H1 (cell line): ENCODE measurements around the gene PTPN13. TPM values are rescaled to one million over a fixed set of nuclear protein-coding genes. Genes with fewer than 3 reads are reported as not detected.

Source experiments
- CTCF ChIA-PET: fragments of 300-600 bp; sonication (Branson Sonifier 250); formaldehyde crosslinking; loops from one replicate; lab custom pipeline; 2021; ENCODE audit not compliant: partially characterized antibody; lab: Charles Lee
- POLR2A ChIA-PET: fragments of 300-600 bp; sonication (Branson Sonifier 250); formaldehyde crosslinking; loops from one replicate; lab custom pipeline; 2021; ENCODE audit warnings: inconsistent platforms; ENCODE audit not compliant: partially characterized antibody; lab: Charles Lee
- DNase-seq, 2 experiments: peaks; one replicate each; pipeline versions ENCODE4 v3.0.0 to v3.0.0-alpha.2; 2010 to 2022; ENCODE audit warnings: low spot score in 2 of 2, low read depth in 1 of 2, mixed read lengths in 1 of 2
- FAIRE-seq: peaks from 2 replicates; lab custom pipeline; 2011; peaks lifted over from hg19 to GRCh38; lab: Jason Lieb, UNC
- H2AFZ ChIP-seq: 2 replicates; pipeline ENCODE4 v1.8.1; 2012; ENCODE audit warnings: low read length, inconsistent platforms
- H2AK5ac ChIP-seq: 2 replicates; pipeline ENCODE4 v1.6.1; 2013; ENCODE audit warnings: low read depth, low read length
- H2BK120ac ChIP-seq: replicated peaks from 2 replicates; pipeline ENCODE3; 2013; ENCODE audit warnings: low read depth, low read length, inconsistent platforms
- H2BK12ac ChIP-seq: 2 replicates; pipeline ENCODE4 v1.6.1; 2013; ENCODE audit warnings: low read depth, low read length
- H2BK15ac ChIP-seq: 2 replicates; pipeline ENCODE4 v1.6.1; 2013; ENCODE audit warnings: low read length
- H2BK20ac ChIP-seq: 2 replicates; pipeline ENCODE4 v1.6.1; 2013; ENCODE audit warnings: low read length
- H2BK5ac ChIP-seq: 2 replicates; pipeline ENCODE4 v1.6.1; 2013; ENCODE audit warnings: low read depth, low read length
- H3K14ac ChIP-seq: 2 replicates; pipeline ENCODE4 v1.6.1; 2013; ENCODE audit warnings: inconsistent platforms; ENCODE audit not compliant: insufficient read length
- H3K18ac ChIP-seq: 2 replicates; pipeline ENCODE4 v1.6.1; 2013; ENCODE audit warnings: low read length; ENCODE audit errors: extremely low read depth
- H3K23ac ChIP-seq: 2 replicates; pipeline ENCODE4 v1.6.1; 2013; ENCODE audit warnings: inconsistent platforms; ENCODE audit not compliant: insufficient read length
- H3K23me2 ChIP-seq: 2 replicates; pipeline ENCODE4 v1.6.1; 2013; ENCODE audit warnings: low read depth, low read length
- H3K27ac ChIP-seq: 2 replicates; pipeline ENCODE4 v1.6.1; 2011; ENCODE audit warnings: low read depth, low read length, inconsistent platforms
- H3K27me3 ChIP-seq, 4 experiments: replicated peaks in 1 of 4; 1 replicate in 1 of 4; 2 replicates in 3 of 4; pipeline versions ENCODE4 v1.6.1 to v1.8.1; 2011 to 2013; ENCODE audit warnings: low read length in 3 of 4, mild to moderate bottlenecking in 3 of 4, inconsistent platforms in 2 of 4, mixed read lengths in 2 of 4, moderate library complexity in 1 of 4; ENCODE audit not compliant: control insufficient read depth in 3 of 4, insufficient read depth in 3 of 4; ENCODE audit errors: extremely low read depth in 1 of 4
- H3K36me3 ChIP-seq, 4 experiments: 2 replicates each; pipeline versions ENCODE4 v1.6.1 to v1.8.1; 2011 to 2013; ENCODE audit warnings: mild to moderate bottlenecking in 4 of 4, low read length in 3 of 4, moderate library complexity in 2 of 4, control low read depth in 1 of 4, inconsistent platforms in 1 of 4; ENCODE audit not compliant: insufficient read depth in 4 of 4, control insufficient read depth in 2 of 4
- H3K4ac ChIP-seq: replicated peaks from 2 replicates; pipeline ENCODE3; 2013; ENCODE audit warnings: low read length, low read depth, mixed read lengths, inconsistent platforms; ENCODE audit not compliant: insufficient read length
- H3K4me1 ChIP-seq, 4 experiments: replicated peaks in 1 of 4; 1 replicate in 1 of 4; 2 replicates in 3 of 4; pipeline versions ENCODE4 v1.6.1 to v1.8.1; 2011 to 2013; ENCODE audit warnings: low read length in 3 of 4, inconsistent platforms in 2 of 4, mixed read lengths in 1 of 4; ENCODE audit not compliant: insufficient read depth in 4 of 4, control insufficient read depth in 3 of 4
- H3K4me2 ChIP-seq, 2 experiments: 2 replicates each; pipeline versions ENCODE4 v1.6.1 to v1.8.1; 2011 to 2013; ENCODE audit warnings: low read depth in 2 of 2, low read length in 2 of 2, control low read depth in 1 of 2, inconsistent platforms in 1 of 2, mild to moderate bottlenecking in 1 of 2; ENCODE audit not compliant: insufficient read depth in 1 of 2
- H3K4me3 ChIP-seq, 4 experiments: fragments of 200-600, 300-600 bp in 1 of 4; sonication (generic), shearing (Covaris generic), sonication (Bioruptor Twin) in 1 of 4; 2 replicates each; pipeline versions ENCODE4 v1.5.1 to v1.8.1; 2011 to 2016; ENCODE audit warnings: low read length in 4 of 4, low read depth in 3 of 4, control low read depth in 2 of 4, inconsistent platforms in 2 of 4, mild to moderate bottlenecking in 2 of 4, mixed read lengths in 1 of 4, moderate library complexity in 1 of 4; ENCODE audit not compliant: insufficient read depth in 2 of 4; ENCODE audit errors: extremely low read depth in 1 of 4
- H3K56ac ChIP-seq: replicated peaks from 2 replicates; pipeline ENCODE3; 2013; ENCODE audit warnings: low read depth, mild to moderate bottlenecking, mixed read lengths, low read length, inconsistent platforms; ENCODE audit not compliant: insufficient read length
- H3K79me1 ChIP-seq: 2 replicates; pipeline ENCODE4 v1.6.1; 2013; ENCODE audit warnings: low read depth, low read length, control low read depth
- H3K79me2 ChIP-seq, 2 experiments: 2 replicates each; pipeline versions ENCODE4 v1.6.1 to v1.8.1; 2012 to 2013; ENCODE audit warnings: low read length in 2 of 2, mild to moderate bottlenecking in 2 of 2, inconsistent platforms in 1 of 2; ENCODE audit not compliant: insufficient read depth in 2 of 2, control insufficient read depth in 1 of 2
- H3K9ac ChIP-seq, 4 experiments: replicated peaks in 1 of 4; 1 replicate in 1 of 4; 2 replicates in 3 of 4; pipeline versions ENCODE4 v1.6.1 to v1.8.1; 2011 to 2013; ENCODE audit warnings: low read depth in 3 of 4, low read length in 3 of 4, control low read depth in 2 of 4, mild to moderate bottlenecking in 2 of 4, moderate library complexity in 2 of 4, inconsistent platforms in 1 of 4; ENCODE audit errors: extremely low read depth in 1 of 4
- H3K9me3 ChIP-seq, 2 experiments: 2 replicates each; pipeline versions ENCODE4 v1.6.1 to v1.8.1; 2012 to 2013; ENCODE audit warnings: mild to moderate bottlenecking in 2 of 2, moderate library complexity in 2 of 2, control low read depth in 1 of 2, inconsistent platforms in 1 of 2, low read depth in 1 of 2, low read length in 1 of 2, mixed read lengths in 1 of 2; ENCODE audit not compliant: insufficient read depth in 2 of 2
- H4K20me1 ChIP-seq, 2 experiments: replicated peaks in 1 of 2; 2 replicates each; pipeline versions ENCODE3 to v1.8.1; 2011 to 2013; ENCODE audit warnings: inconsistent platforms in 2 of 2, low read length in 2 of 2, mild to moderate bottlenecking in 1 of 2; ENCODE audit not compliant: insufficient read depth in 2 of 2, control insufficient read depth in 1 of 2
- H4K5ac ChIP-seq: 2 replicates; pipeline ENCODE4 v1.6.1; 2013; ENCODE audit warnings: low read length, low read depth, mixed read lengths, inconsistent platforms; ENCODE audit not compliant: insufficient read length
- H4K8ac ChIP-seq: 2 replicates; pipeline ENCODE4 v1.8.0; 2013; ENCODE audit warnings: mild to moderate bottlenecking, moderate library complexity, low read length, inconsistent platforms; ENCODE audit not compliant: insufficient read depth; ENCODE audit errors: extremely low read depth
- H4K91ac ChIP-seq: replicated peaks from 2 replicates; pipeline ENCODE3; 2013; ENCODE audit warnings: low read length, mixed read lengths, inconsistent platforms; ENCODE audit not compliant: insufficient read length
- HDAC2 ChIP-seq, 2 experiments: fragments of 300-600 bp in 1 of 2; sonication (generic) in 1 of 2; IDR thresholded peaks; 2 replicates each; pipeline ENCODE4 v1.6.1; 2011 to 2012; ENCODE audit warnings: low read depth in 2 of 2, low read length in 2 of 2, mild to moderate bottlenecking in 2 of 2, moderate library complexity in 2 of 2, borderline replicate concordance in 1 of 2, inconsistent platforms in 1 of 2
- POLR2A ChIP-seq, 2 experiments: IDR thresholded peaks; 1 replicate in 1 of 2; 2 replicates in 1 of 2; pipeline ENCODE4 v1.6.1; 2011; ENCODE audit warnings: low read depth in 2 of 2, low read length in 2 of 2, mild to moderate bottlenecking in 2 of 2; ENCODE audit errors: control extremely low read depth in 1 of 2
- SAP30 ChIP-seq: fragments of 300-600 bp; sonication (generic); IDR thresholded peaks from 2 replicates; pipeline ENCODE4 v1.7.1; 2012; ENCODE audit warnings: low read length, moderate library complexity, mild to moderate bottlenecking, inconsistent platforms; ENCODE audit not compliant: insufficient read depth, insufficient replicate concordance
- WGBS, 2 experiments: shearing (Covaris generic) in 1 of 2; methylation state at CpG; one replicate each; pipeline versions ENCODE4 v1.1.6 to v1.1.7; 2013 to 2015; ENCODE audit warnings: low lambda C conversion rate in 2 of 2, mixed read lengths in 2 of 2, inconsistent platforms in 1 of 2, low coverage in 1 of 2, missing lambda C conversion rate in 1 of 2; ENCODE audit not compliant: insufficient replicate concordance in 2 of 2, insufficient coverage in 1 of 2, insufficient read length in 1 of 2; ENCODE audit errors: extremely low coverage in 1 of 2, missing lambda C conversion rate in 1 of 2; 5-methylcytosine and 5-hydroxymethylcytosine counted together
- polyA plus RNA-seq, 7 experiments: library from polyadenylated mRNA; depleted of rRNA in 3 of 7; stranded (reverse) in 5 of 7; unstranded in 2 of 7; fragments of >200 nt in 5 of 7; fragments of 200-250 nt in 2 of 7; gene quantifications; 1 replicate in 5 of 7; 2 replicates in 1 of 7; 4 replicates in 1 of 7; pipeline versions ENCODE4 v1.2.1 to v1.2.3, GENCODE V29; 2011 to 2013; ENCODE audit warnings: missing spikeins in 2 of 7, mixed read lengths in 2 of 7
- total RNA-seq: library from RNA; stranded (reverse); fragmentation: NEBNext Ultra II Directional; extraction: Animal tissue kit (Norgen Biotek cat#: 25700); gene quantifications from 2 replicates; pipeline ENCODE4 v1.2.1, GENCODE V29; 2021

The PTPN13 gene
- total and polyA plus RNA-seq, 2 of the 8 experiments (the other 6 are each of a cell fraction or from before 2014, with no cell fraction given), result 12.7 to 57.9 TPM

DNA sequence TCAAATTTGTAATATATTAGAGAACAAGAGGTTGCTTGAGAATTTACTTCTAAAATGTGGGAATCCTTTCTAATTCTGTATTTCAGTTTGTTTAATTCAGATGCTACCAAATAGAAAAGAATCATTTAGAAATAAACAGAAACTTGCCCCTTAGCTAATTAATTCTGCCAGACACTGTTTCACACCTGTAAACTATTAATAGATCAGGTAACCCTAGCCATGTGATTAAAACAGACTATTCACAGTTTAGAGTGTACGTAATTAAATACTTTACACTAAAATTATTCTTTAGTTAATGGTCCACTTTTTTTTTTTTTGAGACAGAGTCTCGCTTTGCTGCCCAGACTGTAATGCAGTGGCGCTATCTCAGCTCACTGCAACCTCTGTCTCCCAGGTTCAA is 124.0 kb downstream of the PTPN13 start:
- H4K8ac ChIP-seq, result no peak overlapping the region
- no peak overlapping the region for H2BK12ac ChIP-seq
- no peak overlapping the region for H2BK120ac ChIP-seq
- H4K5ac ChIP-seq, result no peak overlapping the region
- no peaks in the 10 kb centered on the region for H4K20me1 ChIP-seq
- no peak overlapping the region for H2BK15ac ChIP-seq
- H3K14ac ChIP-seq, result no peak overlapping the region
- no peak overlapping the region for H3K4me3 ChIP-seq
- TF ChIP-seq HDAC2 (IDR thresholded peaks at IDR 0.05; ENCODE audit: borderline replicate concordance in 1 of 2, low read depth in 2 of 2, low read length in 2 of 2) (no peak), POLR2A (IDR thresholded peaks at IDR 0.05; ENCODE audit: control extremely low read depth in 1 of 2, low read depth in 2 of 2, low read length in 2 of 2) (no peak), SAP30 (no peak)
- no peaks in the 10 kb centered on the region for H3K79me2 ChIP-seq
- no peaks in the 10 kb centered on the region for H3K27me3 ChIP-seq
- peaks cover 2 to 3% of the 10 kb centered on the region in 2 experiments; a peak in 2 of 4 replicates for H3K9me3 ChIP-seq
- H3K36me3 ChIP-seq, result peaks cover 4 to 31% (median 15%) of the 10 kb centered on the region in 4 experiments; a peak in 5 of 8 replicates
- H4K91ac ChIP-seq, result no peak overlapping the region
- no peak overlapping the region for H3K9ac ChIP-seq
- no peak overlapping the region for H2AK5ac ChIP-seq
- H3K27ac ChIP-seq, result no peak overlapping the region
- no peaks in the 10 kb centered on the region for H3K4me1 ChIP-seq
- DNase-seq, result no peak
- 94% methylated on average over 3 of the region's 3 CpGs; no CpG with 5 or more reads in 1 of the 2 experiments for WGBS, 2 experiments
- no peak overlapping the region for H2BK20ac ChIP-seq
- no peak overlapping the region for H2BK5ac ChIP-seq
- no peak overlapping the region for H3K4ac ChIP-seq
- H3K4me2 ChIP-seq, result no peak overlapping the region
- FAIRE-seq, result no peak
- POLR2A ChIA-PET, result no interaction called here
- no peak overlapping the region for H3K23ac ChIP-seq
- no peaks in the 10 kb centered on the region for H3K23me2 ChIP-seq
- no peak overlapping the region for H3K56ac ChIP-seq
- H3K79me1 ChIP-seq, result no peaks in the 10 kb centered on the region
- CTCF ChIA-PET, result interaction anchor here (1.1 to 2.0 kb wide), 2 partner anchors 219 to 222 kb away, joined by 3 to 5 read pairs; no protein-coding TSS in a partner anchor
- no peak overlapping the region for H3K18ac ChIP-seq
- H2AFZ ChIP-seq, result no peak overlapping the region
